GM03348 (cell line): Measurements from ENCODE around the gene RHOT1.
"Not testable (repeated sequence)": the region's sequence is repeated elsewhere in the genome, so short reads cannot be mapped to it uniquely, and the experiment has no call there.

Experiments
- DNase-seq: peaks from one replicate; pipeline ENCODE4 v3.0.0; 2012; ENCODE audit warnings: low spot score

The RHOT1 gene

GRCh38 chr17:32227910-32228309, 85.6 kb downstream of the RHOT1 start:
- DNase-seq = no peak

GRCh38 chr17:32235588-32235987, 93.3 kb downstream of the RHOT1 start:
- no peak for DNase-seq

GRCh38 chr17:32239456-32239855, 97.2 kb downstream of the RHOT1 start:
- DNase-seq = no peak

- DNase-seq = no peak
Measured at GRCh38 chr17:32240750-32241149, 98.4 kb downstream of the RHOT1 start.

GRCh38 chr17:32241640-32242039, 99.3 kb downstream of the RHOT1 start:
- DNase-seq = no peak

- no peak for DNase-seq
Measured at GRCh38 chr17:32249475-32249874, 107.2 kb downstream of the RHOT1 start.

- peak; percentile 86 for DNase-seq
Measured at GRCh38 chr17:32253117-32253611, 110.9 kb downstream of the RHOT1 start.

GRCh38 chr17:32256012-32256700, 113.9 kb downstream of the RHOT1 start:
- DNase-seq = no peak

- no peak for DNase-seq
Measured at GRCh38 chr17:32256701-32257019, 114.4 kb downstream of the RHOT1 start.

GRCh38 chr17:32258383-32259140, 116.3 kb downstream of the RHOT1 start:
- DNase-seq = no peak

- DNase-seq = peak; percentile 60
Measured at GRCh38 chr17:32259586-32259985, 117.3 kb downstream of the RHOT1 start.

- no peak for DNase-seq
Measured at GRCh38 chr17:32261417-32261736, 119.1 kb downstream of the RHOT1 start.

GRCh38 chr17:32261936-32262510, 119.7 kb downstream of the RHOT1 start:
- DNase-seq = no peak

GRCh38 chr17:32263515-32263914, 121.2 kb downstream of the RHOT1 start:
- DNase-seq = not testable (repeated sequence)

- no peak for DNase-seq
Measured at GRCh38 chr17:32264140-32264799, 122.0 kb downstream of the RHOT1 start.

- DNase-seq = no peak
Measured at GRCh38 chr17:32264823-32265191, 122.5 kb downstream of the RHOT1 start.

- peak; percentile 70 for DNase-seq
Measured at GRCh38 chr17:32265192-32265923, 123.1 kb downstream of the RHOT1 start, which contains the start of gene RHBDL3. Gene RHBDL3, plus strand, starts transcription at chr17:32265832. Its CDS starts 358 bp downstream, at chr17:32266190.

GRCh38 chr17:32266051-32266388, 123.7 kb downstream of the RHOT1 start:
- DNase-seq = no peak

GRCh38 chr17:32266389-32267301, 124.3 kb downstream of the RHOT1 start:
- DNase-seq = no peak

- no peak for DNase-seq
Measured at GRCh38 chr17:32267690-32268205, 125.4 kb downstream of the RHOT1 start.

GRCh38 chr17:32268734-32269288, 126.5 kb downstream of the RHOT1 start:
- DNase-seq = no peak
